K562 (cell line): Measurements from ENCODE around the gene TRPC1.

Source experiments
- CHD2 ChIP-seq: IDR thresholded peaks from 2 replicates; pipeline ENCODE4 v1.6.1; 2011; ENCODE audit warnings: low read depth, low read length
- DDX20 ChIP-seq: fragments of 450-650 bp; IDR thresholded peaks from 2 replicates; pipeline ENCODE4 v1.6.1; 2016; ENCODE audit warnings: missing genetic modification characterization, low read depth, mild to moderate bottlenecking, missing compliant biosample characterization, moderate library complexity
- POLR2AphosphoS5 ChIP-seq: IDR thresholded peaks from 2 replicates; pipeline ENCODE4 v1.6.1; 2011; ENCODE audit warnings: mild to moderate bottlenecking, low read depth, low read length, moderate library complexity; ENCODE audit not compliant: control insufficient read depth, insufficient read depth

DNA sequence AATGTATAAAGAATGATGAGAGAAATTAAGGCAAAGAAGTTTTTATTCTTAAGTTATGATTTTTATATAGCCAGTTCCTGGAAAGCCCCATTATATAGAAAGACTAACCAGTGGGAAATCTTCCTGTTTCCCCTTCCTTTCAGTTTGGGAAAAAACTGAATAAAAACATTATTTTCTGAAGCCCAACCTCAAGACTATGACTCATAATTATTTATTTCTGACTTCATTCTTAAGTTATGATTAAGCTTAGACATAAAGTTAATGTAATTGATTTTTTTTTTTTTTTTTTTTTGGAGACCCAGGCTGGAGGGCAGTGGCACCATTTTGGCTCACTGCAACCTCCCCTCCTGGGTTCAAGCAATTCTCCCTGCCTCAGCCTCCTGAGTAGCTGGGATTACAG lies 55.8 kb downstream of the TRPC1 start:
- TF ChIP-seq DDX20 (no peak), POLR2AphosphoS5 (no peak), CHD2 (no peak)
